Fibroblast of lung (primary cell): Measurements from ENCODE around the gene JAGN1. TPM values are rescaled to one million over a fixed set of nuclear protein-coding genes. Genes with fewer than 3 reads are reported as not detected.

ENCODE experiments used
- DNase-seq, 2 donors: peaks; one replicate each; pipeline versions ENCODE4 v3.0.0 to v3.0.0-alpha.2; 2010; ENCODE audit warnings: low read depth in 2 of 2
- H2AFZ ChIP-seq: 2 replicates; pipeline ENCODE4 v1.5.1; 2012; ENCODE audit warnings: low read length, control low read depth, inconsistent platforms
- H3K27ac ChIP-seq: 2 replicates; pipeline ENCODE4 v1.5.1; 2011; ENCODE audit warnings: low read length, control low read depth; ENCODE audit not compliant: insufficient read depth
- H3K27me3 ChIP-seq: 2 replicates; pipeline ENCODE4 v1.5.1; 2011; ENCODE audit warnings: mild to moderate bottlenecking, low read length; ENCODE audit not compliant: control insufficient read depth, insufficient read depth
- H3K36me3 ChIP-seq: 2 replicates; pipeline ENCODE4 v1.5.1; 2011; ENCODE audit warnings: low read length; ENCODE audit not compliant: control insufficient read depth, insufficient read depth
- H3K4me1 ChIP-seq: 2 replicates; pipeline ENCODE4 v1.5.1; 2011; ENCODE audit warnings: low read length; ENCODE audit not compliant: control insufficient read depth, insufficient read depth; ENCODE audit errors: extremely low read depth
- H3K4me2 ChIP-seq: 2 replicates; pipeline ENCODE4 v1.5.1; 2011; ENCODE audit warnings: low read length, control low read depth; ENCODE audit not compliant: insufficient read depth; ENCODE audit errors: extremely low read depth
- H3K4me3 ChIP-seq, 4 experiments: fragments of 200-600 bp in 1 of 4; sonication (generic) in 1 of 4; replicated peaks in 1 of 4; 2 replicates each; pipeline ENCODE4 v1.5.1; 2011 to 2016; ENCODE audit warnings: low read length in 4 of 4, low read depth in 3 of 4, mild to moderate bottlenecking in 3 of 4, control low read depth in 2 of 4, inconsistent platforms in 1 of 4, mixed read lengths in 1 of 4; ENCODE audit not compliant: insufficient read depth in 1 of 4; ENCODE audit errors: control extremely low read depth in 1 of 4
- H3K79me2 ChIP-seq: 2 replicates; pipeline ENCODE4 v1.5.1; 2012; ENCODE audit warnings: mild to moderate bottlenecking, low read length, inconsistent platforms; ENCODE audit not compliant: control insufficient read depth, insufficient read depth
- H3K9ac ChIP-seq: 2 replicates; pipeline ENCODE4 v1.5.1; 2011; ENCODE audit warnings: mild to moderate bottlenecking, low read length, control low read depth; ENCODE audit not compliant: insufficient read depth
- H3K9me3 ChIP-seq: 2 replicates; pipeline ENCODE4 v1.5.1; 2012; ENCODE audit warnings: low read depth, low read length; ENCODE audit not compliant: control insufficient read depth, insufficient read depth
- H4K20me1 ChIP-seq: 2 replicates; pipeline ENCODE4 v1.5.1; 2011; ENCODE audit warnings: low read length; ENCODE audit not compliant: control insufficient read depth, insufficient read depth; ENCODE audit errors: extremely low read depth
- CTCF ChIP-seq, 2 donors: IDR thresholded peaks in 1 of 2; conservative IDR thresholded peaks in 1 of 2; 1 replicate in 1 of 2; 2 replicates in 1 of 2; pipeline ENCODE4 v1.5.1; 2011 to 2012; ENCODE audit warnings: low read length in 2 of 2, control low read depth in 1 of 2, inconsistent platforms in 1 of 2, low read depth in 1 of 2, mild to moderate bottlenecking in 1 of 2
- EZH2 ChIP-seq: IDR thresholded peaks from 2 replicates; pipeline ENCODE4 v1.5.1; 2012; ENCODE audit warnings: low read length, control low read depth, mild to moderate bottlenecking; ENCODE audit errors: missing control alignments
- polyA plus RNA-seq, 2 donors: library from polyadenylated mRNA; depleted of rRNA in 1 of 2; stranded (reverse) in 1 of 2; unstranded in 1 of 2; fragments of >200 nt; gene quantifications; 2 replicates each; pipeline ENCODE4 v1.2.1, GENCODE V29; 2011 to 2012; ENCODE audit warnings: missing spikeins in 1 of 2
- total RNA-seq: library from RNA; depleted of rRNA; stranded (reverse); fragments of >200 nt; gene quantifications from 2 replicates; pipeline ENCODE4 v1.2.1, GENCODE V29; 2014

The JAGN1 gene
- total and polyA plus RNA-seq, 2 donors (not counting 1 experiment from before 2014, with no cell fraction given): 30.6 to 36.6 TPM

GRCh38 chr3:9915254-9916141 is 25.1 kb downstream of the JAGN1 start:
- Histone ChIP-seq H3K9me3 (no peaks in the 10 kb centered on the region), H3K4me1 (peaks cover 13% of the 10 kb centered on the region), H4K20me1 (no peaks in the 10 kb centered on the region), H2AFZ (peak overlapping the region; percentile 89), H3K4me3 (peak overlapping the region; percentile 43 to 56 (median 48)), H3K79me2 (peaks cover 4% of the 10 kb centered on the region), H3K27me3 (no peaks in the 10 kb centered on the region), H3K9ac (peak overlapping the region; percentile 69), H3K4me2 (peak overlapping the region; percentile 95), H3K36me3 (peaks cover 3% of the 10 kb centered on the region), H3K27ac (peak overlapping the region; percentile 68)
- DNase-seq: peak; percentile 59
- peak; percentile 38 to 54 for TF ChIP-seq CTCF (conservative IDR thresholded peaks at IDR 0.05 in 1 of 2, IDR thresholded peaks at IDR 0.05 in 1 of 2; ENCODE audit: low read depth in 1 of 2, low read length in 2 of 2)
- TF ChIP-seq EZH2: no peak

GRCh38 chr3:9916346-9916733 is 25.9 kb downstream of the JAGN1 start:
- H3K27ac ChIP-seq: peak overlapping the region; percentile 96
- H3K4me1 ChIP-seq: peaks cover 13% of the 10 kb centered on the region
- peak overlapping the region; percentile 30 for H3K9ac ChIP-seq
- no peaks in the 10 kb centered on the region for H4K20me1 ChIP-seq
- peak overlapping the region; percentile 33 to 59 (median 44) for H3K4me3 ChIP-seq
- H3K36me3 ChIP-seq: peaks cover 3% of the 10 kb centered on the region
- TF ChIP-seq EZH2: no peak
- no peak for TF ChIP-seq CTCF (conservative IDR thresholded peaks at IDR 0.05 in 1 of 2, IDR thresholded peaks at IDR 0.05 in 1 of 2; ENCODE audit: low read depth in 1 of 2, low read length in 2 of 2)
- no peaks in the 10 kb centered on the region for H3K9me3 ChIP-seq
- peak overlapping the region; percentile 85 for H3K4me2 ChIP-seq
- DNase-seq: peak; percentile 26 to 43
- peaks cover 4% of the 10 kb centered on the region for H3K79me2 ChIP-seq
- peak overlapping the region; percentile 55 for H2AFZ ChIP-seq
- H3K27me3 ChIP-seq: no peaks in the 10 kb centered on the region

GRCh38 chr3:9916734-9917680 is 26.6 kb downstream of the JAGN1 start, which contains the start of gene IL17RC:
TSS of gene IL17RC (plus strand) at chr3:9917098. CDS start at chr3:9917316, 218 bp downstream.
- peaks cover 13% of the 10 kb centered on the region for H3K4me1 ChIP-seq
- peak within 1 kb of the TSS; percentile 59 to 68 (median 64) for H3K4me3 ChIP-seq
- H4K20me1 ChIP-seq: no peaks in the 10 kb centered on the region
- peak within 1 kb of the TSS; percentile 69 for H3K9ac ChIP-seq
- H2AFZ ChIP-seq: peak within 1 kb of the TSS; percentile 55
- H3K4me2 ChIP-seq: peak within 1 kb of the TSS; percentile 99
- H3K27me3 ChIP-seq: no peaks in the 10 kb centered on the region
- peaks cover 3% of the 10 kb centered on the region for H3K36me3 ChIP-seq
- peaks cover 4% of the 10 kb centered on the region for H3K79me2 ChIP-seq
- TF ChIP-seq EZH2: no peak
- no peak for TF ChIP-seq CTCF (conservative IDR thresholded peaks at IDR 0.05 in 1 of 2, IDR thresholded peaks at IDR 0.05 in 1 of 2; ENCODE audit: low read depth in 1 of 2, low read length in 2 of 2)
- H3K27ac ChIP-seq: peak within 1 kb of the TSS; percentile 96
- DNase-seq: peak; percentile 82 to 86
- no peaks in the 10 kb centered on the region for H3K9me3 ChIP-seq
